Measurements from ENCODE around the gene SMARCA2. TPM values are rescaled to one million over a fixed set of nuclear protein-coding genes. Genes with fewer than 3 reads are reported as not detected.

The SMARCA2 gene
- total RNA-seq, 1 donor from 2014 or later, result 4.2 TPM

- Histone ChIP-seq H3K4me1 (no peaks in the 10 kb centered on the region), H3K27me3 (no peaks in the 10 kb centered on the region), H3K36me3 (no peaks in the 10 kb centered on the region), H2AFZ (replicated peaks) (no peak overlapping the region), H3K27ac (no peak overlapping the region), H4K20me1 (ENCODE audit: low read depth) (no peaks in the 10 kb centered on the region), H3K4me3 (no peak overlapping the region), H3K9ac (no peak overlapping the region), H3K9me3 (ENCODE audit: low read depth) (no peaks in the 10 kb centered on the region), H3K79me2 (ENCODE audit: low read depth) (no peaks in the 10 kb centered on the region), H3F3A (ENCODE audit: low read depth) (no peaks in the 10 kb centered on the region), H3K4me2 (no peak overlapping the region)
- Mint-ChIP-seq H3K4me1 (no peaks in the 10 kb centered on the region), H3K36me3 (no peaks in the 10 kb centered on the region), H3K27ac (no peak overlapping the region), H3K9me3 (no peaks in the 10 kb centered on the region), H3K4me3 (no peak overlapping the region), H3K27me3 (ENCODE audit: insufficient read depth, low read depth) (no peaks in the 10 kb centered on the region)
- DNase-seq (ENCODE audit: low spot score), result no peak
- TF ChIP-seq, protein P1, sequence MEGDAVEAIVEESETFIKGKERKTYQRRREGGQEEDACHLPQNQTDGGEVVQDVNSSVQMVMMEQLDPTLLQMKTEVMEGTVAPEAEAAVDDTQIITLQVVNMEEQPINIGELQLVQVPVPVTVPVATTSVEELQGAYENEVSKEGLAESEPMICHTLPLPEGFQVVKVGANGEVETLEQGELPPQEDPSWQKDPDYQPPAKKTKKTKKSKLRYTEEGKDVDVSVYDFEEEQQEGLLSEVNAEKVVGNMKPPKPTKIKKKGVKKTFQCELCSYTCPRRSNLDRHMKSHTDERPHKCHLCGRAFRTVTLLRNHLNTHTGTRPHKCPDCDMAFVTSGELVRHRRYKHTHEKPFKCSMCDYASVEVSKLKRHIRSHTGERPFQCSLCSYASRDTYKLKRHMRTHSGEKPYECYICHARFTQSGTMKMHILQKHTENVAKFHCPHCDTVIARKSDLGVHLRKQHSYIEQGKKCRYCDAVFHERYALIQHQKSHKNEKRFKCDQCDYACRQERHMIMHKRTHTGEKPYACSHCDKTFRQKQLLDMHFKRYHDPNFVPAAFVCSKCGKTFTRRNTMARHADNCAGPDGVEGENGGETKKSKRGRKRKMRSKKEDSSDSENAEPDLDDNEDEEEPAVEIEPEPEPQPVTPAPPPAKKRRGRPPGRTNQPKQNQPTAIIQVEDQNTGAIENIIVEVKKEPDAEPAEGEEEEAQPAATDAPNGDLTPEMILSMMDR (IDR thresholded peaks at IDR 0.05), result no peak
- TF ChIP-seq EZH2 (IDR thresholded peaks at IDR 0.05) (no peak), EZH2phosphoT487 (IDR thresholded peaks at IDR 0.05) (no peak)
Measured at GRCh38 chr9:2083479-2083878, 68.3 kb downstream of the SMARCA2 start.

- no peak for DNase-seq (ENCODE audit: low spot score)
- Histone ChIP-seq H3K36me3 (no peaks in the 10 kb centered on the region), H3K9me3 (ENCODE audit: low read depth) (no peaks in the 10 kb centered on the region), H3K27me3 (no peaks in the 10 kb centered on the region), H3K27ac (no peak overlapping the region), H3K9ac (no peak overlapping the region), H3F3A (ENCODE audit: low read depth) (no peaks in the 10 kb centered on the region), H2AFZ (replicated peaks) (no peak overlapping the region), H3K79me2 (ENCODE audit: low read depth) (no peaks in the 10 kb centered on the region), H4K20me1 (ENCODE audit: low read depth) (no peaks in the 10 kb centered on the region), H3K4me3 (no peak overlapping the region), H3K4me2 (no peak overlapping the region), H3K4me1 (no peaks in the 10 kb centered on the region)
- no peaks in the 10 kb centered on the region for H3K4me1 Mint-ChIP-seq
- TF ChIP-seq EZH2phosphoT487 (IDR thresholded peaks at IDR 0.05) (no peak), EZH2 (IDR thresholded peaks at IDR 0.05) (no peak)
- TF ChIP-seq, protein P1 (IDR thresholded peaks at IDR 0.05), result no peak
- H3K4me3 Mint-ChIP-seq, result no peak overlapping the region
- no peaks in the 10 kb centered on the region for H3K9me3 Mint-ChIP-seq
- no peaks in the 10 kb centered on the region for H3K27me3 Mint-ChIP-seq (ENCODE audit: insufficient read depth, low read depth)
- H3K36me3 Mint-ChIP-seq, result no peaks in the 10 kb centered on the region
- peak overlapping the region; percentile 38 for H3K27ac Mint-ChIP-seq
Measured at GRCh38 chr9:2085716-2086115, 70.6 kb downstream of the SMARCA2 start.

- Mint-ChIP-seq H3K27ac (no peak overlapping the region), H3K36me3 (no peaks in the 10 kb centered on the region), H3K27me3 (ENCODE audit: insufficient read depth, low read depth) (no peaks in the 10 kb centered on the region), H3K4me3 (no peak overlapping the region), H3K9me3 (no peaks in the 10 kb centered on the region), H3K4me1 (no peaks in the 10 kb centered on the region)
- Histone ChIP-seq H3K79me2 (ENCODE audit: low read depth) (no peaks in the 10 kb centered on the region), H3K36me3 (no peaks in the 10 kb centered on the region), H3K4me2 (no peak overlapping the region), H3K4me3 (no peak overlapping the region), H3K27ac (no peak overlapping the region), H3K9me3 (ENCODE audit: low read depth) (no peaks in the 10 kb centered on the region), H3K4me1 (no peaks in the 10 kb centered on the region), H3F3A (ENCODE audit: low read depth) (no peaks in the 10 kb centered on the region), H4K20me1 (ENCODE audit: low read depth) (no peaks in the 10 kb centered on the region), H3K9ac (no peak overlapping the region), H3K27me3 (no peaks in the 10 kb centered on the region), H2AFZ (replicated peaks) (no peak overlapping the region)
- TF ChIP-seq, protein P1 (IDR thresholded peaks at IDR 0.05), result no peak
- TF ChIP-seq EZH2 (IDR thresholded peaks at IDR 0.05) (no peak), EZH2phosphoT487 (IDR thresholded peaks at IDR 0.05) (no peak)
- DNase-seq (ENCODE audit: low spot score), result no peak
Measured at GRCh38 chr9:2086116-2086515, 71.0 kb downstream of the SMARCA2 start.
